CD4-positive, alpha-beta T cell treated with Interferon gamma for 1 hour (primary cell): ENCODE measurements around the gene KCNAB1.
"Not testable (repeated sequence)": the region's sequence is repeated elsewhere in the genome, so short reads cannot be mapped to it uniquely, and the experiment has no call there.

Experiments
- DNase-seq: peaks from one replicate; pipeline ENCODE4 v3.0.0-alpha.2; 2020

Gene KCNAB1

DNA sequence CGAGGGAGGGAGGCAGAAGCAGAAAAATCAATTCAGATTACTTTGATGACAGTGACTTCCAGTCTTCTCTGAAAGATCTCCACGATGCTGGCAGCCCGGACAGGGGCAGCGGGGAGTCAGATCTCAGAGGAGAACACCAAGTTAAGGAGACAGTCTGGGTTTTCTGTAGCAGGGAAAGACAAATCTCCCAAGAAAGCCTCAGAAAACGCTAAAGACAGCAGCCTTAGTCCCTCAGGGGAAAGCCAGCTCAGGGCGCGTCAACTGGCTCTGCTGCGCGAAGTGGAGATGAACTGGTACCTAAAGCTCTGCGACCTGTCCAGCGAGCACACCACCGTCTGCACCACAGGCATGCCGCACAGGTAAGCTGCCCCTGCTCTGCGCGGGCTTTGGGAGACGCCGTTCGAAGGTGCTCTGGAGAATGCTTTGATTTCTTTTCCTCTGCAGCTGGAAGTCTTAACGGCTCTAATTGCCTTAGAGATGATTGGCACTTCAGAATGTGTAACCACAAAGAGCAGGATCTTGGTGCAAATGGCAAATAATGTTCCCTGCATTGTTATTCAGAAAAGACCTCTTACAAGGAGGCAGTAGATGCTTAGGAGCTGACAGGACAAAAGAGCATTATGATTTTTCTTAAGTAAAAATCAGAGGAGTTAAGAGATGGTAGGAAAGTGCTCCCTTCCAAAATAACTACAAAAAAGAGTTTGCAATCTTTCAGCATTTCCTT, at the start of gene KCNAB1:
Gene KCNAB1 (plus strand): TSS at position 51 of the 724 bp plus-strand sequence.
- DNase-seq: no peak

DNA sequence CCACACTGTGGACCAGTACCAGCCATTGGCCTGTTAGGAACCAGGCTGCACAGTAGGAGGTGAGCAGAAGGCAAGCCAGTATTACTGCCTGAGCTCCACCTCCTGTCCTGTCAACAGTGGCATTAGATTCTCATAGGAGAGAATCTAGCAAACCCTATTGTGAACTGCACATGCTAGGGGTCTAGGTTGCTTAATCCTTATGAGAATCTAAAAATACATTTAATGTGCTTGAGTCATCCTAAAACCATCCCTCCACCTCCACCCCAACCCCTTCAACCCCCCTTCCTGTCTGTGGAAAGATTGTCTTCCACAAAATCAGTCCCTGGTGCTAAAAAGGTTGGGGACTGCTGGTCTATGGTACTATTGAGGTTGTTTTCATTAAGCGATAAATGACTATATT, 49.3 kb upstream of the KCNAB1 start:
- no peak for DNase-seq

DNA sequence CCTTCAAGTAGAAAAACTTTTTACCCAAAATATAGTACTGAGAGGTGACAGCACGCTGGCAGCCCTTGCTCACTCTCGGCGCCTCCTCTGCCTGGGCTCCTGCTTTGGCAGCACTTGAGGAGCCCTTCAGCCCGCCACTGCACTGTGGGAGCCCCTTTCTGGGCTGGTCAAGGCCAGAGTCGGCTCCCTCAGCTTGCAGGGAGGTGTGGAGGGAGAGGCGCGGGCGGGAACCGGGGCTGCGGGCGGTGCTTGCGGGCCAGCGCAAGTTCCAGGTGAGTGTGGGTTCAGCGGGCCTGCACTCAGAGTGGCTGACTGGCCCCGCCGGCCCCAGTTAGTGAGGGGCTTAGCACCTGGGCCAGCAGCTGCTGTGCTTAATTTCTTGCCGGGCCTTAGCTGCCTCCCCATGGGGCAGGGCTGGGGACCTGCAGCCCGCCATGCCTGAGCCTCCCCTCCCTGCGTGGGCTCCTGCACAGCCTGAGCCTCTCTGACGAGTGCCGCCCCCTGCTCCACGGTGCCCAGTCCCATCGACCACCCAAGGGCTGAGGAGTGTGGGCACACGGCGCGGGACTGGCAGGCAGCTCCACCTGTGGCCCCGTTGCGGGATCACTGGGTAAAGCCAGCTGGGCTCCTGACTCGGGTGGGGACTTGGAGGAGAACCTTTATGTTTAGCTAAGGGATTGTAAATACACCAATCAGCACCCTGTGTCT, 47.3 kb upstream of the KCNAB1 start:
- DNase-seq: not testable (repeated sequence)

DNA sequence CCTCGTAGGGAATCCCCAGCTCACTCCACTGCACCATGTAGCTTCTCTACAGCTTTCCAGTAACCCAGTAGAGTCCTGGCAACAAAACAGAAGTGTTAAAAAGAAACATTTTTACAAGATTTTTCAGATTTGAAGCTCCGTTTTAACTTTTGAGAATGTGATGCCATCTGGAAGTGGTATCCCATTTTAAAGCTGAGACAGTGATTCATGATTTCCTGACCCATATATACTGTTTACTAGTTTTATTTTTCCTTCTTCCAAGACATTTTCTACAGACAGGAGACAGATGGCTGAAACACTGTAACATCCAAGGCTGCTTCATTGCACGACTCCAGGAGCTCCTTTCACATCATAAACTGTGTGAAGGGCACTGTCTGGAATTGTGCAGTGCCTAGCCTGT, 30.3 kb upstream of the KCNAB1 start:
- no peak for DNase-seq

DNA sequence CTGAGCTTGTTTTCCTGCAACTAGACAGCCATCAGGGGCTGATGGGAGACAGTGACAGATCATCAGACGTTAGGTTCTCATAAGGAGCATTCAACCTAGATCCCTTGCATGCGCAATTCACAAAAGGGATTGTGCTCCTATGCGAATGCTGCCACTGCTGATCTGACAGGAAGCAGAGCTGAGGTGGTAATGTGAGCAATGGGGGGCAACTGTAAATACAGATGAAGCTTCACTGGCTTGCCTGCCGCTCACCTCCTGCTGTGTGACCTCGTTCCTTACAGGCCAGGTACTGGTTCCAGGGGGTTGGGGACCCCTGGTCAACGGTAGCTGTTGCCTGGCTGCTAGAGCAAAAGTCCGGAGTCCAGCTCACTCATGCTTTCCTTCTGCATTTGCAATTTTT, 26.4 kb upstream of the KCNAB1 start:
- DNase-seq: no peak

DNA sequence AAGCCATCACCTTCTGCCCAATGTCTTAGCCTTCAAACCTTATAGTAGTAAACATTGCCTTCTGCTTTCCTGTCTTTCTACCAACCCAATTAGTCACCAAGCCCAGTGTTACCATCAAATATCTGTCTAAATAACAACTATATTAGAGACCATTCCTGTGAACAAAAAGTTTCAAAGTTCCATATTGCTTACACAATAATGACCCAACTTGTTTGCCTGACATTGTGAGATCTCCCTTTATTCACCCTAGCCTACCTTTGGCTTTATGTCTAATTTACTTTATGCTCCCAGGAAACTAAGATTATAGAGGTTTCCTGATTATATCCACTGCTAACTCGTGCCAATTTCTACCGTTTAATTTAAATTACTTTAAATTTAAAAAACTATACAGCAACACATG, 26.0 kb upstream of the KCNAB1 start:
- no peak for DNase-seq

DNA sequence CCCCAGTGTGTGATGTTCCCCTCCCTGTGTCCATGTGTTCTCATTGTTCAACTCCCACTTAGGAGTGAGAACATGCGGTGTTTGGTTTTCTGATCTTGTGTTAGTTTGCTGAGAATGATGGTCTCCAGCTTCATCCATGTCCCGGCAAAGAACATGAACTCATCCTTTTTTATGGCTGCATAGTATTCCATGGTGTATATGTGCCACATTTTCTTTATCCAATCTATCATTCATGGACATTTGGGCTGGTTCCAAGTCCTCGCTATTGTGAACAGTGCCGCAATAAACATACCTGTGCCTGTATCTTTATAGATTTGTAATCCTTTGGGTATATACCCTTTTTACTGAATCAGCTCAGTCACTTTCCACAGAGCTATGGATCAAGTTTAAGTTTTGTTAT, 24.7 kb upstream of the KCNAB1 start:
- not testable (repeated sequence) for DNase-seq

DNA sequence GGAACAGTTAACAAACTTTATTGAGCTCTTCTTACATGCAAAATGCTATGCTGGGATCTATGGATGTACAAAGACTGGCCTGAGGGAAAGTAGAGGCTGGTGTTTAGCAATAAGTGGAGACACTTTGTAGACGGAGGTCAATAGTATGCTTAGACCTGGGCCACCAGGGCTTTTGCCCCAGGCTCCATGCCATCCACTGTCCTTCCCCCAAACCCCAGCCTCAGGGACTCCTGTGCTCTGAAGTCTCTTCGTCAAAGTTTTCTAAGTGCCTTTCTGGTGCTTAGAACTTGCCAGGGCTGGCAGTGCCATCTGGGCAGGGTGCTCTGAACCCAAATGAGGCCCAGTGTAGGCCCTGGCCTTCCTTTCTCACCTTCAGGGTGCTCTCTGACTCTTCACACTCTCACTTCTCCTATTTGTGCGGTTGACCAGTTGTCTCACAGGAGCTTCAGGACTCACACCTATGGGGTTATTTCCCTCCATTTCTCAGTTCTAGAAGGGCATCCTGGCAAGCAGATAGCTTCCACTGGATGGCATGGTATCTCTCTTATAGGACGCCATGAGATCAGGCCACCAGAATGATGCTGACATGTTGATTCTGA, 21.8 kb upstream of the KCNAB1 start:
- DNase-seq: no peak

DNA sequence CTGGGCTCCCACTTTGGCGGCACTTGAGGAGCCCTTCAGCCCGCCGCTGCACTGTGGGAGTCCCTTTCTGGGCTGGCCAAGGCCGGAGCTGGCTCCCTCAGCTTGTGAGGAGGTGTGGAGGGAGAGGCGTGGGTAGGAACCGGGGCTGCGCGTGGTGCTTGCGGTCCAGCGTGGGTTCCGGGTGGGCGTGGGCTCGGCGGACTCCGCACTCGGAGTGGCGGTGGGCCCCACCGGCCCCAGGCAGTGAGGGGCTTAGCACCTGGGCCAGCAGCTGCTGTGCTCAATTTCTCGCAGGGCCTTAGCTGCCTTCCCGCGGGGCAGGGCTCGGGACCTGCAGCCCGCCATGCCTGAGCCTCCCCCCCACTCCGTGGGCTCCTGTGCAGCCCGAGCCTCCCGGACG, 21.0 kb upstream of the KCNAB1 start:
- DNase-seq: not testable (repeated sequence)

DNA sequence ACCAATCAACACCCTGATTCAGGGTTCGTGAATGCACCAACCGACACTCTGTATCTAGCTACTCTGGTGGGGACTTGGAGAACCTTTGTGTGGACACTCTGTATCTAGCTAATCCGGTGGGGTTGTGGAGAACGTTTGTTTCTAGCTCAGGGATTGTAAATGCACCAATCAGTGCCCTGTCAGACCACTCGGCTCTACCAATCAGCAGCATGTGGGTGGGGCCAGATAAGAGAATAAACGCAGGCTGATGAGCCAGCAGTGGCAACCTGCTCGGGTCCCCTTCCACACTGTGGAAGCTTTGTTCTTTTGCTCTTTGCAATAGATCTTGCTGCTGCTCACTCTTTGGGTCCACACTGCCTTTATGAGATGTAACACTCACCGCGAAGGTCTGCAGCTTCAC, 20.4 kb upstream of the KCNAB1 start:
- DNase-seq: not testable (repeated sequence)

DNA sequence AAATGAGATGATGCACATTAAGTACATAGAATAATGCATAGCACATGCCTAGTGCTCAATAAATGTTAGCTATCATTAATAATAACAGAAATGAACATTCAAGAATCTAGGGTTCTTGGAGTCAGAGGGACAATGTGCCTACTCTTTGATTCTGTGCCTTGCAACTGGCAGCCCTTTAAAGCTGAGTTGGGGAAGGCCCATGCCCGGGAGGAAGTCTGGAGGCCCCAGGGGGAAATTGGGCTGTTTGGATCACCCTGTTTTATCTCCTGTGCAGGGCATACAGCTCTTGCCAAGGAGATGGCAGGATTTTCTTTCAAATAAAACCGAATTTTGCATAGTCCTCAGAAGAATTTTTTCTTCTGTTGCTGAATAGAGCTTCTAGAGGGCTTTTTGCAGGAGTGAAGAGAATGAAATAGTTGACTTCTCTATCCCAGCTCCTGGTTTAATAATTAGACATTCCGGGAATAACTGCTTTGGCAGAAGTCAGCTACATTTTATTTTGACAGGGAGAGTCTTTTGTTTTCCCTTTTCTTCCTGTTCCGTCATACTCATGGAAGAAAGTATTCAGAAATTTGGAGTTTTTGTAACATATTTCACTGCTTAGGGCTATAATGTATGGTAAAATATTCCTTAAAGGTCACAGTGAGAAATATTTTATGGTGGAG, 18.0 kb upstream of the KCNAB1 start:
- no peak for DNase-seq

DNA sequence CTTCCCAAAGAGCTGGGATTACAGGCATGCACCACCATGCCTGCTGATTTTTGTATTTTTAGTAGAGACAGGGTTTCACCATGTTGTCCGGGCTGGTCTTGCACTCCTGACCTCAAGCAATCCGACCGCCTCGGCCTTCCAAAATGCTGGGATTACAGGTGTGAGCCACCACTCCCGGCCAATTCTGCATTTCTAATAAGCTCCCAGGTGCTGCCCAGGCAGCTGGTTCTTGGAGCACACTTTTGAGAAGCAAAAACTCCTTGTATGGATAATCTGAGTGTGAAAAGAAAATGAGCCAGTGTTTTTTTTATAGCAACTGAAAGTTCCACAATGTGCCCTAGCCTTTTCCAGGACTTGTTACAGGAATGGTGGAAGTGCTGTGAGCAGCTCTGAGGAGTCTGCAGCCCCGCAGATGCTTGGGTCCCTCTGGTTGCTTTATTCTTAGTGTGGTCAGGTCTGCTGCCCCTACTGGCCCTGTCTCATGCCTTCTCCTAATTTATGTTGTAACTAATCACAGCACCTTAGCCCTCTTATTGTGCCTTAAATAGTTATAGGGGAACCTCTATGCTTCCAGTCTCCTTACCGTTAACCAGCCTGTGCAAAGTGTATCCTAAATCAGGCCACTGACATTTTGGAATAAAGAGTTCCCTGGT, 13.5 kb upstream of the KCNAB1 start:
- DNase-seq: no peak

DNA sequence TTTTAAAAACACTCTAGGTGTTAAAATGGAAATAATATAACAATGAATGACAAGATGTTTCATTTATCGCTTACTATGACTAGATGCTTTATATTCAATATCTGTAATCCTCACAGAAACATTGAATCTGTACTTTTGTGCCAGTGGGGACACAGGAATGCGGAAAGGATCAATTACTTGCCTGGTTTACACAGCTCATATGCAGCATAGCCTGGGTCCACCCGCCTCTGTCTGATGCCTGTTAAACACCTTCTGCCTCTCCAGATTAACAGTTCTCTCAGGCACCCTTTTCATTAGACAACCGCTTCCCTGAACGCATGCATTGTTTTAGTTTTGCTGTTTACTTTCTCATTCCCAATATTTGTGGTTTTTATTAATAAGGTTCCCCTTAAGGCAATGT, 12.9 kb upstream of the KCNAB1 start:
- no peak for DNase-seq

DNA sequence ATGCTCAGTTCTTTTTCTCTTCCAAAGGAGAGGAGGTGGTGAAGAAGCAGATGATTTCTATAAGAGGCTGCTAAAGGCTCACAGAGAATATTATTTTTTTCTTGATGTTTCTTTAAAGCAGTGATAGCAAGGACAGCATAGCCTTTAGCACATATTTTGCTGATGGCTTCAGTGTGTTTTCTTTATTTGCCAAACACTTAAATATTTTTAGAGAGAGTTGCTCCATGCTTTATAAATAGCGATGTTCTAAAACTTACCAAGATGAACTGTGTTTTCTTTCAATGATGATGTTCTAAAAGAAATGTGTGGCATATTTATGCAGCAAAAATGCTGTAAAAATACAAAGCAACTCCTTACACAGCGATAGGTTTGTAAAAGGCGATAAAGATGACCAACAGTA, 11.8 kb upstream of the KCNAB1 start:
- no peak for DNase-seq

DNA sequence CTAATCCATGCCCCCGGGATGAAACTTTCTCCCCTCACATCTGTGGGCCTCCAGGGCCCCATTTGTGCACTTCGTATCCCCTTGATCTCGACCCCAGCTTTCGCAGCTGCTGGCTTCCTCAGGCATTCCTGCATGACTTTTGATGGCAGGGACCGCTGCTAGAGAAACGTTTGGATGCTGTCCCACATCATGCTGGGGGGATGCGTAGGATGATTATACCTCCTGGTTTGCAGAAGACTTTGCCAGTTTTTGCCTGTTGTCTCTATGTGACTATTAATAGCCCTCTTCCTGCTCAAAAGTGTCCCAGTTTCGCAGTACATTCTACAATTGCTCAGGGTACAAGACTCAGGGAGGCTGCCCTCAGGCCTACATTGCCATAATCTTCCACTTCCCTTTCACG, 10.4 kb upstream of the KCNAB1 start:
- DNase-seq: no peak

DNA sequence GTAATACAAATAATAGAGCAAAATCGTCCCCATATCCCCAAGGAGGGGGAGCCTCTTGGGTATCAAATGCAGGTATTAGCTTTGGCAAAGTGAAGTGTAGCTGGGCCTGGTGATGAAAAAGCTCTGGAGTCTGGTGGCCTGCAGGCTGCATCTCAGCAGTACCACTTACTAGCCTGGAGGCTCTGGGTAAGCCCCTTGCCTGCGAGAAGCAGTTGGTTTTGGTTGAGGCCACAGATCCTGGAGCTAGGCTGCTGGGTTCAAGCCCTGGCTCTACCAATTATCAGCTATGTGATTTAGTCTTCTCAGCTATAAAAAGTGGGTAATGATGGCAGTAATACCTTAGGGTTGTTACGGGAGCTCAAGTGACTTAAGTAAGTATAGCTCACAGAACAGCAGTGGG, 6.1 kb downstream of the KCNAB1 start:
- no peak for DNase-seq

DNA sequence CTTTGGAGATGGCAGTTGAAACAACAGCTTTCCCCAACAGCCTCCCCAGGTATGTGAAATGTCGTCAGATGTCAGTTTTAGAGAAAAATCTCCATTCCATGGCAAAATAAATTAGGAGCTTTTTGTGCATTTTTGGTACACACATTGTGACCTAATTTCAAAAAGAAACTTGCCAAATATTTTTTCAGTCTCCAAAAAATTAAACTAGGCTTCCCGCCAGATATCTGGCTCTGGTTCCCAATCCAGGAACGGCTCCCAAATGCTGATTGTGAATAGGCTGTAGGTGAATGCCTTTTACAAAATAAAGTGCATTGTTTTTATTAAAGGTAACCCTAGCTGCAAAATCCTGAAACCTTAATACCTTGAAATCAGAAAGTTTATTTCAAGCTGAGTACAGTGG, 10.9 kb downstream of the KCNAB1 start:
- DNase-seq: no peak

DNA sequence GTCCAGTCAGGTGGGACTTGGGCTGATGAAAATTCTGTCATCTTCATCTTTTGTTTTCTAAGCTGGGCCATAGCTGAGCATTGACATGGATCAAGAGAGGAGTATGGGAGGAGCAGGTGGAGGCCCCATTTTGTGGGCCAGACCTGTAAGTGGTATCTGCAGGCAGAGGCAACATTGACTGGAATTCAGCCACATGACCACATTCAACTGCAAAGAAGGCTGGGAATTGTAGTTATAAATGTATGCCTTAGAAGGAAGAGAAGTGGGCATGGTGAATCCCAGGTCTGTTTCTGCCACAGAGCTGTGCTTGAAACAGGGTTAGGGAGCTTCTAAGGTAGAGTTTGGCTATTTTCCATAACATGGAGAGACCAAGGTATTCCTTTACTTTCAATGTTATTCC, 11.4 kb downstream of the KCNAB1 start:
- no peak for DNase-seq

DNA sequence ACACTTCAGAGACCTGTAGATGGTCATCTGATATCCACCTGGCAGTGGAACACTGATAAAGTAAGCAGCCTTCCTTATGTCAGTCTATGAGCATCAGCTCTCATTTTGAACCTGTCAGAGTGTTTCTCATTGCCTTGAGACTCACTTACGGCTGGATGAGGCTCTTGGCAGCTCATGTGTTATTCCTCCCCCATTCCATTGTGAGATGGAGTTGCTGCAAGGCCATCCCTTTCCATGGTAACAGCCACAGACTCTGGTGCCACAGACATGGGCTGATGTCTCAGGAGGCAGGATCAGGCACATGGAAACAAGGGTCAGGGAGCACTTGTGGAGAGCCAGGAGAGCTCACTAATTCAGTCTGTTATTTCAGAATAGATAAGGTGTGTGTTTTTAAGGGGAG, 11.9 kb downstream of the KCNAB1 start:
- no peak for DNase-seq

DNA sequence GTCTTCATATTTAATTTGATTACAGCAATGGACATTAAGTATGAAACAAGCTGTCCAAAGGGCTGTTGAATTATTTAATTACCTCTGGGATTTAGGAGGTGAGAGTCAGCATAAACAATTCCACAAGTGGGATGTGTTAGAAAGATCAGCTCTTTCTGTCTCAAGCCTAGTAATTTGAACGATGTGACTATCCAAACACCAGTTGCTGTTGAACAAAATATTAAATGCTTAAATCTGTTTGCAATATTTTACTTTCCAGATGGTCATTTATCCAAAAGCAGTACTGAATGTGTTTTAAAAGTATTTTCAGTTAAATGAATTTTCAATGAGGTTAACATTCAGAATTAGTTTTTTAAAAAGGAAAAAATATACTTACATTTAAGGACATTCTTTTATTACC, 12.7 kb downstream of the KCNAB1 start:
- DNase-seq: no peak

DNA sequence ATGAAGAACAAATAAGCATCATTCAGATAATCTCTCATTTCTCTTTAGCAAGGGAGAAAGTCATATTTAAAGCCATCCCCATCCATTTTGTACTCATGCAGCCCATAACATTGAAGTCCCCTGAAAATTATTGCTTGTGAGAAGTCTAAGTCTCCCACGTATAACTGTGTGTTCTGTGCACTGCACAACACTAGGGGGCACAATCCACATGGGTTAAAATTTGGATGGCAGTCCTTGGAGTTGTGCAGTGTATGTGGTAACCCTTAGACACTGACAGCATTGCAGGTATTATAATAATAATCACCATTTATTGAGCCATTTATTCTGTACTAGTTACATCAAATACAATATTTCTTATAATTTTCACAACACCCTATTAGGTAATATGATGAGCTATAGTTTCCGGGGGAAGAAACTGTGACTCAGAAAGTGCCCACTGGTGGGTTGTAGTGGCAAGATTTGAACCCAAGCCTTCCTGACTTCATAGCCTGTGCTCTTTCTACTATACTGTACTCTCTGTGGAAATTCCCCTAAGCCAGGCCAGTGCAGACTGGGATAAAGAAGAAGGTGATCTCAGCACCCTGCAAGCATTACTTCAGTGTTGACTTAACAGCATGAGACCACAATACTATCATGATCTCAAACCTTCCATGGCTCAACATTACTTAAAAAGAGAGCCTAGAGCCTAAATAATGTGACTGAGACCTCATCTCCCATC, 15.7 kb downstream of the KCNAB1 start:
- no peak for DNase-seq

DNA sequence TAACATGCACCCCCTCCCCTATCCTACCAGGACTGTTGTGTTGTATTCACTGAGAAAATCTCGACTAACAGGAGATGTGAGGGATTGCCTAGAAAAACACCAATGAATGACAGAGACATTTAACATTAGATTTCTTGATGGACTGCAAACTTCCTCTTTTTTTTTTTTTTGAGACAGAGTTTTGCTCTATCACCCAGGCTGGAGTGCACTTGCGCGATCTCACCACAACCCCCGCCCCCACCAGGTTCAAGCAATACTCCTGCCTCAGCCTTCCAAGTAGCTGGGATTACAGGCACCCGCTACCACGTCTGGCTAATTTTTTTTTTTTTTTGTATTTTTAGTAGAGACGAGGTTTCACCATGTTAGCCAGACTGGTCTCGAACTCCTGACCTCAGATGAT, 17.0 kb downstream of the KCNAB1 start:
- not testable (repeated sequence) for DNase-seq
